ENCODE data around the gene TTN. TPM values are rescaled to one million over a fixed set of nuclear protein-coding genes. Genes with fewer than 3 reads are reported as not detected.

TTN gene
- total and polyA plus RNA-seq, 2 of the 8 experiments (the other 6 are each of a cell fraction or from before 2014, with no cell fraction given): 0.30 to 9.7 TPM

GRCh38 chr2:178718988-178719387 is 88.2 kb downstream of the TTN start:
- Histone ChIP-seq H2BK5ac (ENCODE audit: low read depth, low read length) (no peak overlapping the region), H2AFZ (ENCODE audit: low read length) (no peak overlapping the region), H2BK12ac (ENCODE audit: low read depth, low read length) (no peak overlapping the region), H3K18ac (ENCODE audit: extremely low read depth, low read length) (no peak overlapping the region), H3K79me2 (ENCODE audit: control insufficient read depth in 1 of 2, insufficient read depth in 2 of 2, low read length in 2 of 2) (no peaks in the 10 kb centered on the region), H2BK15ac (ENCODE audit: low read length) (no peak overlapping the region), H3K79me1 (ENCODE audit: low read depth, low read length) (no peaks in the 10 kb centered on the region), H3K9ac (replicated peaks in 1 of 4; ENCODE audit: extremely low read depth in 1 of 4, low read depth in 3 of 4, low read length in 3 of 4) (no peak overlapping the region), H2AK5ac (ENCODE audit: low read depth, low read length) (no peak overlapping the region), H3K27ac (ENCODE audit: low read depth, low read length) (no peak overlapping the region), H3K4me3 (ENCODE audit: extremely low read depth in 1 of 4, insufficient read depth in 2 of 4, low read depth in 3 of 4, low read length in 4 of 4) (no peak overlapping the region), H4K91ac (replicated peaks; ENCODE audit: insufficient read length, low read length) (no peak overlapping the region), H4K5ac (ENCODE audit: insufficient read length, low read depth, low read length) (no peak overlapping the region), H4K8ac (ENCODE audit: extremely low read depth, insufficient read depth, low read length) (no peak overlapping the region), H3K14ac (ENCODE audit: insufficient read length) (no peak overlapping the region), H3K36me3 (ENCODE audit: control insufficient read depth in 2 of 4, insufficient read depth in 4 of 4, low read length in 3 of 4) (no peaks in the 10 kb centered on the region), H3K4me1 (replicated peaks in 1 of 4; ENCODE audit: control insufficient read depth in 3 of 4, insufficient read depth in 4 of 4, low read length in 3 of 4) (peaks cover 0 to 3% (median 0%) of the 10 kb centered on the region in 4 experiments; a peak in 2 of 7 replicates), H3K23ac (ENCODE audit: insufficient read length) (no peak overlapping the region), H4K20me1 (replicated peaks in 1 of 2; ENCODE audit: control insufficient read depth in 1 of 2, insufficient read depth in 2 of 2, low read length in 2 of 2) (no peaks in the 10 kb centered on the region), H2BK20ac (ENCODE audit: low read length) (no peak overlapping the region), H3K9me3 (ENCODE audit: insufficient read depth in 2 of 2, low read depth in 1 of 2, low read length in 1 of 2) (no peaks in the 10 kb centered on the region; a peak in 1 of 4 replicates), H3K4ac (replicated peaks; ENCODE audit: insufficient read length, low read depth, low read length) (no peak overlapping the region), H3K56ac (replicated peaks; ENCODE audit: insufficient read length, low read depth, low read length) (no peak overlapping the region), H3K27me3 (replicated peaks in 1 of 4; ENCODE audit: control insufficient read depth in 3 of 4, extremely low read depth in 1 of 4, insufficient read depth in 3 of 4, low read length in 3 of 4) (no peaks in the 10 kb centered on the region), H3K4me2 (ENCODE audit: insufficient read depth in 1 of 2, low read depth in 2 of 2, low read length in 2 of 2) (no peak overlapping the region), H2BK120ac (replicated peaks; ENCODE audit: low read depth, low read length) (no peak overlapping the region), H3K23me2 (ENCODE audit: low read depth, low read length) (no peaks in the 10 kb centered on the region)
- TF ChIP-seq SP4 (IDR thresholded peaks at IDR 0.05; ENCODE audit: low read length) (no peak), USF2 (IDR thresholded peaks at IDR 0.05; ENCODE audit: low read length) (no peak), HDAC2 (IDR thresholded peaks at IDR 0.05; ENCODE audit: borderline replicate concordance in 1 of 2, low read depth in 2 of 2, low read length in 2 of 2) (no peak), TCF12 (IDR thresholded peaks at IDR 0.05; ENCODE audit: low read depth, low read length) (no peak), E2F6 (IDR thresholded peaks at IDR 0.05) (no peak)
- DNase-seq (ENCODE audit: low read depth in 1 of 2, low spot score in 2 of 2) (no peak), FAIRE-seq (no peak)
- POLR2A ChIA-PET (ENCODE audit: partially characterized antibody): no interaction called here
- CTCF ChIA-PET (ENCODE audit: partially characterized antibody): interaction anchor here (0.7 to 3.1 kb wide), 7 partner anchors 9 to 85 kb away, joined by 3 to 15 read pairs (median 3); no protein-coding TSS in a partner anchor
- 90% methylated on average over 9 of the region's 9 CpGs; no CpG with 5 or more reads in 1 of the 2 experiments for WGBS, 2 experiments (ENCODE audit: extremely low coverage in 1 of 2, insufficient coverage in 1 of 2, insufficient read length in 1 of 2, insufficient replicate concordance in 2 of 2, low coverage in 1 of 2, low lambda C conversion rate in 2 of 2, missing lambda C conversion rate in 1 of 2)

Data from H1 (cell line).